Activated effector memory CD4-positive, alpha-beta T cell treated with anti-CD3 and anti-CD28 coated beads, Interleukin-2, amount 50 U/mL, for 16 hours (primary cell): ENCODE measurements around the gene NCAM1.

Source experiments
- DNase-seq: peaks from one replicate; pipeline ENCODE4 v3.0.0-alpha.2; 2020

Gene NCAM1

DNA sequence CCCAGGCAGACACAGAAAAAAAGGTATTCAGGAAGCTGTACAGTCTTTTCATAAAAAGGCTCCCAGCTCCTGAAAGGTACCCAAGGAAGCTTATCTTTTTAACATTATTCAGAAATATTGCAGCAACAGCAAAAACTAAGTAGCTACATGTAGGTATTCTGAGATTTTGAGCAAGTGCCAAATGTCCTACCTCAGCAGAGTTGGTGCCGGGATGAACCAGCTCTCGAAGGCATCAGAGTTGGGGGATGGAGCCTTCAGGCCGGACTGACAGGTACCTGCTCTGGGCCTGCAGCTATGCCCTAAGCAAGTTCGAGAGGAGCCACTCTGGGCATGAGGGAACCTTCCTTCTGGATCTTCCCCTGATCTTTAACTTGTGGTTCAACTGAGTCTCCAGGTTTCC lies 276.0 kb downstream of the NCAM1 start:
- DNase-seq = no peak

- DNase-seq = no peak
These were observed 277.5 kb downstream of the NCAM1 start for GRCh38 chr11:113238721-113239120.

- DNase-seq = no peak
These were observed 279.2 kb downstream of the NCAM1 start for GRCh38 chr11:113240389-113240788.

DNA sequence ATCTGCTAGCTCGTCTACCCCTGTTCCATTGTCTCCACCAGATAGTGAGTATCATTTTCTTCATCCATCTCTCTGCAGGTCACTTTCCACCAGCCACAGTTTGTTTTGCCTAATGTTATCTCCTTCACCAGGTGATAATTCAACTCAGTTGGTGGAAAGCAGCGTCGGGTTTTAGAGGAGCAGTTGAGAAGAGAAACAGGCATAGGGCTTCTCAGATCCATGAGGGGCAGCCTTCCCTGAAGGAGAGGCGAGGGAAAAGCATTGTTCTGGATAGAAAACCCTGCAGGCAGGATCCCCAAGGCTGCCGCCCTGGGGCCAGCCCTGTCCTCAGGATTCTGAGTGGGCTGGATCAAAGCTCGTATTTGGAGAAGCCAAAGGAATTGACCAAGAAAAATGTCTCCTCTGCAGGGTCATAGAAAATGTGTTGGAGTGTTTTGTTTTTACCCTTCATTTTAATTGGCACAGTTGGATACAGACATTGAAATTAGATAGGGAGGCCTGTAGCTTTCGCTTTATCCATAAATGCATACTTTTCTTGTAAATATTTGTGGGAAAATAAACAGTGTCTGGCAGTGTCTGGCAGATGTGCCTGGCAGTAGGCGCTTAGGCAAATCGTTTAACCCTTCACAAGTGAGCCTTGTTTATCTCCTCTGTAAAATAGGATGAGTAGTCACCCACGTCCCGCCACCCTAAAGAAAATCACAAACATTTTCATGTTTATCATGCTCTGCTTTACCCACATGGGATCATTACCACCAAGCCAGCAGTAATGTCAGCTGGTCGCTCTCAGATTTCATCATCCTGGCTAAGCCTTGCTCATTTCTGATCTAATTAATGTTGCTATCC lies 279.8 kb downstream of the NCAM1 start:
- DNase-seq = no peak

DNA sequence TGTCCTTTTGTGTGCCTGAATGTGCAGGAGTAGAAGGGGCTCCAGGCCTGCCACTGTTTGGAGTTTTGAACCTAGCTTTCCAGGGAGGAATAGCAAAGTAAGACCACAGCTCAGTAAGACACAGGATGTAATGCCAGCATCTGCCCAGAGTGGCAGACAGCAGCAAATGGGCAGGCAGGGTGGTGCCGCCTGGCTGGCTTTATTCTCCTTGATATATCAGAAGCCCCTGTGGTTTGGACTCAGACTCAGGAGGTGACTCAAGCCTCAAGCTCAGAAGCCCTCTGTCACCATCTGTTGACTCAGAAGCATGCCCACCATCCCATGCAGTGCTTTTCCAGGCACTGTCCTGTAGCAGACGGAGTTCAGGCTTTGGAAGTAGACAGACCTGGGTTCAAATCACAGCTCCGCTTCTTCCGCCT lies 280.4 kb downstream of the NCAM1 start:
- no peak for DNase-seq

DNA sequence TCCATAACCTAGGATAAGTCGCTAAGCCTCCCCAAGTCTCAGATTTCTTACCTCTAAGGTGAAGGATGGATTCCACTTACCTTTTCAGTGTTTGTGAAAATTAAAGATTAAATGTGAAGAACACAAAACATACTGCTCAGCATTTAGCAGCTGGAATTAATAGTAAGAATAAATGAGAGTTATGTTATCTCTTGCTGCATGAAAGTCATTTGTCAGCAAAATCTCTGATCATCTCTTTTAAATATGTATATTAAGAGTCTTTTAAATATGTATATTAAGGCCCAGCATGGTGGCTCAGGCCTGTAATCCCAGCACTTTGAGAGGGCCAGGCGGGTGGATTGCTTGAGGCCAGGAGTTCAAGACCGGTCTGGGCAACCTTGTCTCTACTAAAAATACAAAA lies 280.8 kb downstream of the NCAM1 start:
- DNase-seq = no peak

- DNase-seq = no peak
These were observed 281.7 kb downstream of the NCAM1 start for GRCh38 chr11:113242767-113243397.

DNA sequence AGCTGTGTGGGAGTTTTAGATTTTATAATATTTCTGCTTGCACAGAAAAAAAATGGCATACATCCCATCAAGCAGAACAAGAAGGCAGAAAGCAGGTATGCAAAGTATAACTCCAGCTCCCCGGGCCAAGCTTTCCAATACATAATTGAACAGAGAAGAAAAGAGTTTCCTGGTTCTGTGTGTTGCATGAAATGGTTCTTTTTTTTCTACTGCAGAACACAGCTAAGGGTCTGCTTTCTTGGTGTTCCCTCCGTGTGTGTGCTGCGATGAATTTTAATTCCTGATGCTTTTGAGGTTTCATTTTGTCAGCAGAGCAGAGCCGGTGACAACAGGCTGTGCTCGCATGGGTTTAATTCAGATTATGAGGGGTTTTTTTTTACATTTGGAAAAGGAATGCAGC lies 282.5 kb downstream of the NCAM1 start:
- no peak for DNase-seq

DNA sequence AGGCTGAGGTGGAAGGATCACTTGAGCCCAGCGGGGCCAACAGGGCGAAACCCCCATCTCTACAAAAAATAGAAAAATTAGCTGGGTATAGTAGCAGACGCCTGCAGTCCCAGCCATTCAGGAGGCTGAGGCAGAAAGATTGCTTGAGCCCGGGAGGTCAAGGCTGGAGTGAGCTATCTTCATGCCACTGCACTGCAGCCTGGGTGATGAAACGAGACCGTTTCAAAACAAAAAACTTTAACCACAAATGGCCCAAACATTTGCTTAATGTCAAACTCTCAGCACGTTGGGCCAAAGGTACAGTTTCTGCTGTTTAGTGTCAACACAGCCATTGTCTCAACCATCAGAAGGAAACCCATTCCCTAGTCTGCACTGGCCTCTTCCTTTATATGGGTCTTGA lies 284.0 kb downstream of the NCAM1 start:
- DNase-seq = no peak

GRCh38 chr11:113247221-113247620 lies 286.0 kb downstream of the NCAM1 start:
- DNase-seq = no peak

DNA sequence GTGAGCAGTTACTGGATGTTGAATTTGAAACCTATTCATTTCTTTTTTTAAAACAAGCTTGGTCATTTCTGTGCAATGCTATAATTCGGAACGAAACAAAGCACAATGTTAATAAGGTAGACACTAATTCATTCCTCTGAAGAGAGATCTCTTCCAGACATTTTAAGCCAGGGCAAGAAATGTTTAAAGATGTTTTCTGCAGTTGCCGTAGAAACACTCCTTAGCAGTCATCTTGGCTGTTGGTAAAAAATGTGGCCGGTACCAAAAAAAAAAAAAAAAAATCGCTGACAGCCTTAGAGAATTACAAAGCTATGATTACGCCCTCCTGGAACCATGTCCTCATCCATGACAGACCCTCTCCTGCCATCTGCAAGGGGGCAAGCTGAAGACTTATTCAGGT lies 286.7 kb downstream of the NCAM1 start:
- DNase-seq = no peak

GRCh38 chr11:113248702-113249490 lies 287.7 kb downstream of the NCAM1 start:
- no peak for DNase-seq

GRCh38 chr11:113249491-113249763 lies 288.2 kb downstream of the NCAM1 start:
- no peak for DNase-seq

- no peak for DNase-seq
These were observed 288.6 kb downstream of the NCAM1 start for GRCh38 chr11:113249786-113250185.

GRCh38 chr11:113251281-113251680 lies 290.1 kb downstream of the NCAM1 start:
- no peak for DNase-seq

DNA sequence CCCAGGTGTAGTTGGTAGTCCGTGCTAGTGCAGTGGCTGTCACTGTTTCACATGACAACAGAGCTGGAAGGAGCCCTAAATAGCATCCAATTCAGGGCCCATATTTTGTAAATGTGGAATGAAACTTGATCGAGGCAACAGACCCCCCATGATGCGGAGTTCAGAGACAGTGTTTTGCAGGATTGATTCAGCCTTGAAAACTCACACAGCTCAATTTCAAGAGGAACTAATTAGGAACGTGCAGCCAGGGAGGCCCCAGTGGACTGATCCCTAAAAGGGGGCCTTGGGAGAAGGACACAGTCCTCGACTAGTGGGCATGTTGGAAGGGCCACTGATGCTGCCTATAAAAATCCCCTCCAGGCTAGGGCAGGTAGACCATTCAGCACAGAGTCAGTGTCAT lies 292.2 kb downstream of the NCAM1 start:
- DNase-seq = no peak

- no peak for DNase-seq
These were observed 293.9 kb downstream of the NCAM1 start for GRCh38 chr11:113255096-113255495.

DNA sequence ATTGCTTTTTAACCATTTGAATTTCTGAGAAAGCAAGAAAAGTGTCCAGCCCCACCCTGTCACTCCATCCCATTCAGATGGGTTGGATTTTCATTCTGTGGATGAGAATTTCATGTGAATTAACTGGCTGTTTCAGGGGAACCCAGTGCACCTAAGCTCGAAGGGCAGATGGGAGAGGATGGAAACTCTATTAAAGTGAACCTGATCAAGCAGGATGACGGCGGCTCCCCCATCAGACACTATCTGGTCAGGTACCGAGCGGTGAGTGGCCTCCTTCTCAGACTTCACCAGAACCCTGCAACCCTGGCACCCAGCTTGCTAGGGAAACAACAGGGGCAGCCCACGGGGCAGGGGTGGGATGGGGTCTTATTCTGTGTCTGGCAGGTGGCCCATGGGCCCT lies 294.5 kb downstream of the NCAM1 start:
- no peak for DNase-seq

GRCh38 chr11:113256431-113257202 lies 295.4 kb downstream of the NCAM1 start:
- no peak for DNase-seq

DNA sequence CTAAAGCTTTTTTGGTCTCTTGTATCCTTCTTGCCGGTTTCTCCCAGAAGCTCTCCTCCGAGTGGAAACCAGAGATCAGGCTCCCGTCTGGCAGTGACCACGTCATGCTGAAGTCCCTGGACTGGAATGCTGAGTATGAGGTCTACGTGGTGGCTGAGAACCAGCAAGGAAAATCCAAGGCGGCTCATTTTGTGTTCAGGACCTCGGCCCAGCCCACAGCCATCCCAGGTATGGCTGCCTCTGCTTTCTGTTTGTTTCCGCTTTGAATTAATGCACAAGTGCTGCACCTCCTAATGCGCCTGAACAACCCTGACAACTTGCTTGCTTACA lies 298.8 kb downstream of the NCAM1 start:
- DNase-seq = no peak

- no peak for DNase-seq
These were observed 299.3 kb downstream of the NCAM1 start for GRCh38 chr11:113260541-113260940.

GRCh38 chr11:113261709-113262475 lies 300.7 kb downstream of the NCAM1 start:
- no peak for DNase-seq

GRCh38 chr11:113262594-113262993 lies 301.4 kb downstream of the NCAM1 start:
- no peak for DNase-seq
